8988T (cell line): Measurements from ENCODE around the gene NCAPH2.

Experiments used
- DNase-seq: peaks from one replicate; pipeline ENCODE4 v3.0.0; 2011

NCAPH2 gene

DNA sequence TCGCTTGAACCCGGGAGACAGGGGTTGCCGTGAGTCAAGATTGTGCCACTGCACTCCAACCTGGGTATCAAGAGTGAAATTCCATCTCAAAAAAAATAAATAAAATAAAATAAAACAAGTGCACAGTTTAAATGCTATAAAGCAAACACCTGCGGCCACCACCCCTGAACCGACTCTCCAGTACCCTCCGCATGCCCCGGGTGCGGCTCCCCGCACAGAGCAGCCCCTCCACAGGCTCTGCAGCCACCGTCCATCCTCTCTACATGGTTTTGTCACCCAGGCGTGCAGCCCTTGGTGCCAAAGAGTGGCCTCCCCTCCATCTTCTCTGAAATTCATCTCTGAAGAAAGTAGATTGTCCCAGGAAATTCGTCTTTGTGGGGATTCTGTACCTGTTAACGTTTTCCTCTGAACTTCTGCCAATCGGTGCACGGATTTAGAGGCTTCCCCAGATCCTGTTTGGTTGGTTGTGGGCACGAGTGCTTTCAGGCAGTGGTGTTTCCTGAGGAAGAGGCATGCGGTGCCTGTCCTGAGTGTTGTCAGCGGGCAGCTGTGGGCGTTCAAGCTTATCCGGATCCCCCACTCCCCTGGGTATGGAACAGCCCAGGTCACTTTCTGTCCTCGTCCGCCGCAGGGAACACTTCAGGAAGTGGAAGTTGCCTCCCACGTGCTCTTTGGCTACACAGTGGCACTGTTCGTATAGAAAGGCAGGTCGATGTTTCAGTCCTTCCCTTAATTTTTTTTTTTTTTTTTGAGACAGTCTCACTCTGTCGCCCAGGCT lies 17.3 kb upstream of the NCAPH2 start:
- DNase-seq = no peak

DNA sequence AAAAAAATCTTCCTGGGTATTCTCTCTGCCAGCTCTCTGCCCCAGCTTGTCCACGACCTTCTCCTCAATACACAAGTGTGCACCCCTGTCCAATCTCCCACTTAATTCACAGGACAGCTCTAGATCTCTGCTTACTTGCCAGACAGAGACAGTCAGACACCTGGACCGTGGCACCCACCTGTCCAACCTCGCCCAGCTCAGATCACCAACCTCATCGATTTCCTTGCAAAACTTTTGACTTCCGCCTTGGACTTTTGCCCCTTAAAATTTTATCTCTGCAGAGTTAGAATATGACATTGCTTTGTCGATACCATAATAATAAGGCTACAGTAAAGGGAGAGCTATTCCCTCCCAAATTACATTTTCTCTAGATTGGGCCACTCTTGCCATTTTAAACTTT lies 10.9 kb upstream of the NCAPH2 start:
- no peak for DNase-seq

DNA sequence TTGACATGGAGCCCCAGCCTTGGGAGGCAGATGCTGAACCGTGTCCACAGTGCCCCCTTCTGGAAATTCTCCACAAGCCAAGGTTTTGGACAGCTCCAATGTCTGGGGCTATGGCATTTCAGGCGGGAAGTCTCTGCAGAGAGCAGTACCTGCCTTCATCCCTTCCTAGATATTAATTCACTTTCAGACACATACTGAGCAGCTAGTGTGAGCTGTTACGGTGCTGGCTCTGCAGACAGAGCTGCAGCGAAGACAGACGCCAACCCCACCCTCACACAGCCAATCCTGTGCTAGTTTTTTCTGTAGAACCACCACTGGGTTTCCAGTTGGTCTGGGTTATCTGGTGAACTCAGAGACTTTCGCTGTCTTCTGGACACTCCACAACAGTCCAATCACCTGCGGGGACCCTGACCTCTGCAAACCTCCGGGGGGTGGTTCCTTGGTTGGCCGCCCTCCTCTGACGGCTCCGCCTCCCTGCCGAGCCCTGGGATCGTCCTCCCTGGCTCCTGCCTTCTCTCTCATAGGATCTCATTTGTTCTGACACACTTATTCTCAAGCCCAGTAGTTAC lies 9.6 kb upstream of the NCAPH2 start:
- no peak for DNase-seq

DNA sequence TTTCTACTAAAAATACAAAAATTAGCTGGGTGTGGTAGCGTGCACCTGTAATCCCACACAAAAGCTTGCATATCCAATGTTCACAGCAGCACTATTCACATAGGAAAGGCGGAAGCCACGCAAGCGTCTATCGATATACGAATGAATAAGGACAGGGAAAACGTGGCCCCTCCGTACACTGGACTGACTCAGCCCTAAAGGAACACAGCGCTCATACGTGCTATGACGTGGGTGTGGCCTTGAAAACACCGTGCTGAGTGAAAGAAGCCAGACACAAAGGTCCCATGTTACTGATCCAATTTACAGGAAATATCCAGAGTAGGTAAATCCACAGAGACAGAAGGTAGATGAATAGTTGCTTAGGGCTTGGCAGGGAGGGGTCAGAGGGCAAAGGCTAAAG lies 7.6 kb upstream of the NCAPH2 start:
- DNase-seq = no peak

DNA sequence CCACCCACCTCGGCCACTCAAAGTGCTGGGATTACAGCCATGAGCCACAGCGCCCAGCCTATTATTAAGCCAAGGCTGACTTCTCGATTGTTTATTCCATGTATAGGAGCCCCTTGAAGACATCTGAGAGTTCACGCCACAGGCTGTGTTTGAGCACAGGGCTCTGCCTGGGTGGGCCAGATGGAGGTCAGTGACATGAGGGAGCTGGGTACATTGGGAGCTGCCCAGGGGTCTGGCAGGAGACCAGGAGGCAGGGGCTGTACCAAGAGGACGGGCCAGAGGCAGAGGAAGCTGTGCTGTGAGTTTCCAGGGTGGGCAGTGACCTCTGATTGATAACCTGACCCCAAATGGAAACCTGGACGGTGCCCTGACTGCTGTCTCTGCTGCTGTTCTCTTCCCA lies 5.9 kb upstream of the NCAPH2 start:
- DNase-seq = no peak

DNA sequence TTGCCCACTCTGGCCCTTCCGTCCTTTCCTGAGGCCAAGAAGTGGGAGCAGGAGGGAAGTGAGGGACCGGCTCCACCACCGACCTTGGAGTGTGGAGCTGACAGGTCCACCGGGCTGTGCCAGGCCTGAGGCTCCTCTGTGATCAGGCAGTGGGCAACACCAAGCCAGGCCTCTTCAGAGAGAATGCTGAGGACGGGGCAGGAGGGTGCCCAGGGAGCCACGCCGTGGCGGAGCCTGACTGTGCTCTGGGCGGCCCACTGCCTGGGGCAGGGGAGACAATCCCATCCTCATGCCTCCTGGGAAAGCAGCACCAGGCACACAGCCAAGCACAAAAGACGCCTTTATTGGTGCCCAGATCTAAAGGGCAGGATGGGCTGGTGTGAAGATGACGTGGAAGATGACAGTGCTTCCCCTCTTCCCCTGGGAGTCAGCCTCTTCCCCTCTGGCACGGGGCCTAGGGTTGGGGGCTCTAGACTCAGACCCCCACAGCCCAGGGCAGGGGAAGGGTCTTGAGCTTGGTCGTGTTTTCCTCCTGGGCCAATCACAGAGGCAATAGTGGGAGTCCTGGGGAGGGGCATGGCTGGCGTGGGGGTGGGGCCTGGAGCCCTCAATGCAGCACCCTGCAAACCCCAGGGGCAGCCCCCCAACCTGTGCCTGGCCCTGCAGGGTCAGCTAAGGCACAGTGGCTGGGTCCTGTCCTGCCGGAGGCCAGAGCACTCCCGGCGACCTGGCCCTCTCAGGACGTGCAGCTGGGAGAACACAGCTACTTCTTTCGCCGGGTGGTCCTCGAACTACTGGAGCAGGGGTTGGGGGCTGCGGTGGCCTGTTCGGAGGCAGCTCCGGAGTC lies 5.2 kb upstream of the NCAPH2 start:
- DNase-seq = no peak

DNA sequence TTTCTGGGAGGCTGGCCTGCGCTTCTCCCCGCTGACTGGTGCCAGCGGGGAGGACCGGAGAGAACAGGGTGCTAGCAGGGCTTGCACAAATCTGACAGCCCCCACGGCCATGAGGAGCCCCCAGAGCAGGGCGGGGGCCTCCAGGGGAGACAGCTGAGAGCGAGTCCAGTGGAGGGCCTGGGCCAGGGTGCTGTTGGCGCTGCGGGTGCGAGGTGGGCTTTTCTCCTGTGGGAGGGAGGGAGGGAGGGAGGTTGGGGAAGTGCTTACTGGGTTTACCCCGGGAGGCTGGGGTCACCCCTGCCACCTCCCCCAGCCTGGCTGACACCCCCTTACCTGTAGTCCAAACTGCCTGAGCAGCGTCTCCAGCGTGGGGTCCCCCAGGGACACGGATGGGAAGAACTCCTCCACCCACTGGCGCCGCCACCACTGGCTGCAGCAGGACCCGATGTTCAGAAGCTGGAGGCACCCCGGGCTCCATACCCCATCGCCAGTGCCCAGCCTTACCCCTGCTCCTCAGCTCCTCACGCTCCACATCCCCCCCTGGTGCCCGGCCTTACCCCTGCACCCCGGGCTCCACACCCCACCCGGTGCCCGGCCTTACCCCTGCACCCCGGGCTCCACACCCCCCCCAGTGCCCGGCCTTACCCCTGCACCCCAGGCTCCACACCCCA lies 4.4 kb upstream of the NCAPH2 start:
- no peak for DNase-seq

DNA sequence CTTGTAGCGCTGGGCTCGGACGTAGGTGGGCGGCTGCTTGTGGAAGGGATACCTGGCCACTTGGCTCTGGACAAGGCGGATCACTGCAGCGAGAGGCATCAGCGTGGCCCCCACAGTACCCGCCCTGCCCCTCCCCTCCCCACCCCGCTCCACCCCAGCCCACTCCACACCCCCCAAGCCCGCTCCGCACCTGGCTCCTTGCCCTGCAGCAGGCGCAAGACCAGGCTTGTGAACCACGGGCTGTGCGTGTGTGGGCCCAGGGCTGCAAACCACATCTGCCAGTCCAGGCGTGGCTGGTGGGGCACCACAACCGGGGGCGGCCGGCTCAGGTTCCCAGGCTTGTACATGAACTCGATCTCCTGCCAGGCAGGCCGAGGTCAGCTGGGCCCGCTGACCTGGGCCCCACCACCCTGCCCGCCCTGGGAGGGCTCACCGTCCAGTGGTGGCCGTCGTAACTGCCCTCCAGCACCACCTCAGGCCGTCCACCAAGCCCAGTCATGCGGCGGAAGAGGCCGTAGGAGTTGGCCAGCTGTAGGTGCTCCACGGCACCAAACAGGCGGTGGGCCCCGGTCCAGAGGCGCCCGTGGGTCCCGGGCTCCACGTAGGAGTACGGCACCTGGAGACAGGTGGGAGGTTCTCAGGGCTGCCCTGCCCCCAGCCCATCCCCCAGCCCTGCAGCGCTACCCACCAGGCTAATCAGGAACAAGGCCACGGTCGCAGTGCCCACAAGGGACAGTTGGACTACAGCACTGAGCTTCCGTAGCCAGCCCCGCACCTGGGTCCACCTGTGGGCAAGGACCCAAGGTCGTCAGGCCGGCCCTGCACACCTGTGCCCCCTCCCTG lies 3.4 kb upstream of the NCAPH2 start:
- DNase-seq = no peak

DNA sequence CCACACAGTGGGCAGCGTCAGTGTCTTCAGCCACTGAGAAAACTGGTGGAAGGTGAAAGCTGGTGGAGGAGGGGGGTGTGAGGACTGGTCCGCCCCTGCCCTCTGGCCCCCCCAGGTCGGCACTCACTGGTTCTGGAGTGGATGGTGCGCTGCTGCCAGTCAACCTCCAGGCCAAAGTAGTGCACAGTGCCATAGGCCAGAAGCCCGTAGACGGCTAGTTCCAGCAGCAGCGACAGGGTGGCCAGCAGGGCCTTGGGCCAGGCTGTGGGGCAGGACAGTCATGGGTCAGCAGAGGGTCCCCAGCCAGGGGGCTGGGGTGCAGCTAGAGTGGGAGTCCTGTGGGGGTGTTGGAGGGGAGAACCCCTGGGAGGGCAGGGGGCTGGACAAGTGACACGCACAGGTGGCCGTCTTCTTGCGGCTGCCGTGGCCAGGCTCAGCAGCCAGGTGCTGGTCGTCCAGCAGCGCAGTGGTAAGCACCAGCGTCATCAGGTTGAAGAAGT lies 2.7 kb upstream of the NCAPH2 start:
- DNase-seq = no peak

DNA sequence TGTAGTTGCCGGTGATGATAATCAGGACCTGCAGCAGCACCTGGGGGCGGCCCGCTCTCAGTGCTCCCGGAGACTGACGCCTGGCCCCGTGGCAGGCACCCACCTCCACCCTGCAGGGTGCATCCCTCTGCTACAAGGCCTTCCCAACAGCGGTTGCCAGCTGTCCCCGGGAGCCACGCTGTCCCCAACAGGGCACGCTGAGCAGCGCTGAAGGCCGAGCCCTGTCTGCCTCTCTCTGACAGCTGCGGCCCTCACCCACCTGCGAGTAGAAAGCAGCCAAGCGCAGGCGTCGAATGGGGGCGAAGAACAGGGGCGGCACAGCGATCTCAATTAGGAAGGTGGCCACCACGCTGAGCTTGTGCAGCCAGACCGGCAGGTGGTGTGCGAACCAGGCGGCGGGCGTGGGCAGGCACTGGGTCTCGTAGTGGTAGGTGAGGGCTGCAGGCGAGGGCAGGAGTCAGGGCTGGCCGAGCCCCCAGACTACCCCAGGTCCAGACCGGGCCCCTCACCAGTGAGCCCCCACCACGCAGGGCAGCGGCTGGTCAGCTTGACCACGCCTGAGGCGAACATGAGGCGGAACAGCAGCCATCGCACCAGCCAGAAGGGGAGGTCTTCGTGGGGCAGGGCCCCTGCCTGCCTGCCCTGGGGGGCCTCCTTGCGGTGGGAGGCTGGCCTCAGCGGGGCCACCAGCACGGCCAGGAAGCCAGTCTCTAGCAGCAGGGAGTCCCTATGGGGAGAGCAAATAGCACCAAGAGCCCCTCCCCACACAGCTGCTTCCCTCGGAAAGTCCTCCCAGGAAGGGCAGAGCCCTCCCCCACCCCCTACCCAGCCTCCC lies 2.0 kb upstream of the NCAPH2 start:
- no peak for DNase-seq

DNA sequence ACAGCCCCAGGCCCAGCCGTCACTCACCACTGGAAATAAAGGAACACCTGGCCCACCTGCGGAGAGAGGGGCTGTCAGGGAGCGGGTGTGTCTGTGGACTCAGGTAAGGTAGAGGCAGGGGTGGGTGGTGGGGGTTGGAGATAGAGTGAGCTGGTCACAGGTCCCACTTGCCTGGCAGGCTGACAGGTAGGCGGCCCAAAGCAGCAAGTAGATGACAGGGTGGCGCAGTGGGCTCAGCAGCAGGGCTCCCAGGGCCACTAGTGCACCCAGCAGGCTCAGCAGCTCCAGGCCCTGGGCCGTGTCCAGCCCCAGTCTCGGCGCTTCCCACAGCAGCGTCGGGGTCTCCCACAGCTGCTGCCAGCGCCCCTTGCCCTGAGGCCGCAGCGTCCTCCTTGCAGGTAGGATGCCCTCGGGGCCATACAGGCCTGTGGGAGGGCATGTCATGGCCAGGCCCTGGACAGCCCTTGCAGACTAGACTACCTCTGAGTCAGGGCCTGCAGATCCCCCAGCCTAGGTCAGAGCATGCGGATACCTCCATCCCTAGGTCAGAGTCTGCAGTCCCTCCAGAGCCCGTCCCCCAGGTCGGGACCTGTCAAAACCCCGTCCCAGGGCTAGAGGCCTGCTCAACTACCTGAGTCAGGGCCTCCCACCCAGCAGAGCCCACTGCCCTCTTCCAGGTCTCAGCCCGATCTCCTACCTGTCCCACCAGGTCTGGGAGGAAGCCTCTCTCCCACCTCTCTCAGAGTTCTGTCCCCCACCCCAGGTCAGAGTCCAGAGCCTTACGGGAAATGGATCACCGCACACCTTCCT lies 1.2 kb upstream of the NCAPH2 start:
- DNase-seq = no peak

DNA sequence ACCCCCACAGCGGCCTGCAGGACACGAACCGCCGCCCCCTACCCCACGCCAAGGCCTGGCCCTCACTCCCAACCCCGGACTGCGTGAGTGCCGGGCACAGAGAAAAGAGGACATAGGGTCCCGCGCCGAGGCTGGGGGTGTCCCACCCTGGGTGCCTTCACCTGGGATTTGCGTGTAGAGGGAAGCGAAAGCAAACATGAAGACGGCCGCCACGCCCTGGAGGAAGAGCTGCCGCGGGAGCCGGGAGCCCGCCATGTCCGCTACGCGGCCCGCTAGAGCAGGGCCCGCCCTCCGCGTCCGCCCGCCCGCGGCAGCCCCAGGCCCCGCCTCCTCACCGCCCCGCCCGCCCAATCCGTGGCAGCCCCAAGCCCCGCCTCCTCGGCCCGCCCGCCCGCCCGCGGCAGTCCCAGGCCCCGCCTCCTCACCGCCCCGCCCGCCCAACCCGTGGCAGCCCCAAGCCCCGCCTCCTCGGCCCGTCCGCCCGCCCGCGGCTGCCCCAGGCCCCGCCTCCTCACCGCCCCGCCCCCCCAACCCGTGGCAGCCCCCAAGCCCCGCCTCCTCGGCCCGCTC lies 518 bp upstream of the NCAPH2 start, which contains the start of gene LMF2:
Gene LMF2, minus strand, starts transcription at position 282 of the 570 bp plus-strand sequence. Its CDS starts 27 bp downstream, at position 255.
- DNase-seq = peak; percentile 93

DNA sequence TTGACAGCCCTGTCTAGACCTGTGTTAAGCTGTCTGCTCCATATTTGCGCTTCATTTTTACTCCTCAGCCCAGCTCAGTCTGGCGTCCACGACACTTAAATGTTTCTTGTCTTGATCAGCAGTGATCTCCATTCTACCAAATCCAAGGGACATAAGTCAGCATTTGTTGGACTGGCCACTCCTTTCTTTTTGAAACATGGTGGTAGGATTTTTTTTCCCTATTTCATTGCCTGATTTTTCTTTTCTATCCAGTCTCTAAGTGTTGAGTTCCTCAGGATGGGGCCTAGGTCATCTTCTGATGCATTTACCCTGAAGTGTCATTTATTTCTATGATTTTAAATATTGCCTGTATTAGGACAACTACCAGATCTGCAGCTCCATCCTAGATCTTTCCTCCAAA lies 873 bp downstream of the NCAPH2 start:
- DNase-seq = no peak

DNA sequence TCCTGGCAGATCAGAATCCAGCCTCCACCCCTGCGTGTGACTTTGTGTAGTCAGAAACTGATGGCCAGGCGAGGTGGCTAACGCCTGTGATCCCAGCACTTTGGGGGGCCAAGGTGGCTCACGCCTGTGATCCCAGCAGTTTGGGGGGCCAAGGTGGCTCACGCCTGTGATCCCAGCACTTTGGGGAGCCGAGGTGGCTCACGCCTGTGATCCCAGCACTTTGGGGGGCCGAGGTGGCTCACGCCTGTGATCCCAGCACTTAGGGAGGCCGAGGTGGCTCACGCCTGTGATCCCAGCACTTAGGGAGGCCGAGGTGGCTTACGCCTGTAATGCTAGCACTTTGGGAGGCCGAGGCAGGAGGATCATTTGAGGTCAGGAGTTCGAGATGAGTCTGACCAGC lies 5.2 kb downstream of the NCAPH2 start:
- no peak for DNase-seq

DNA sequence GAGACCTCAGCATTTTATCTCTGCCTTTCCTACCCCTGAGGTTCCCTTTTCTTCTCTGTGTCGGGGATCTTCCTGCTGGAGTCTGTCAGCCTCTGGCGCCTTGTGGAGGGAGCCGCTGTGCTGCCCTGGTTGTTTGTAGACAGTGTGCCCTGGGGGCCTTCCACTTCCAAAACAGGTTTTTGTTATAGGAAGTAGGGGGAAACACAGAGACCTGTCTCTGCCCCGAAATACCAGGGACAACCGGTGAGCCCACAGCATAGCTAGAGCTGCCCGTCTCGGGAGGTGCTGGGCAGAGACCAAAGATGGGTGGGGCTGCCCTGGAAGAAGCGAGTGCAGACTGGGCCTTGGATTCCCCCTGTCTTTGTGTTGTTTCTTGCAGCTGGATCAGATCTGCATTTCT lies 8.0 kb downstream of the NCAPH2 start:
- no peak for DNase-seq

DNA sequence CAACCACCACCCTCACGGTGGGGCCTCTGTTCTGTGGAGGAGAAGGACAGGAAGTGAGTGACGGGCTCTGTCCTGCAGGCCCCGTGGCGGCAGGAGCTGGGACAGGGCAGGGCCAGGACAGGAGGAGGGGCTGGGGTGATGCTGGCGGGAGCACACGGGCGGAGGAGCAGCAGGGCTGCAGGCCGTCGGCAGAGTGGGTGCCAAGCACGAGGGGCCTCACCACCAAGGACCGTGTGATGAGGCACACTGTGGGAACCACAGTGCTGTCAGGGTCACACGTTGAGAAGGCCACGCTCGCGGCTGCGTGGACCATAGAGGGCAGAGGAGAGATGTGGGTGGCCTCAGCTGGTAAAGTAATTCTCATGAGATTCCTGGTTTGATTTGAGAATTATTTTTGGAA lies 8.9 kb downstream of the NCAPH2 start:
- no peak for DNase-seq

DNA sequence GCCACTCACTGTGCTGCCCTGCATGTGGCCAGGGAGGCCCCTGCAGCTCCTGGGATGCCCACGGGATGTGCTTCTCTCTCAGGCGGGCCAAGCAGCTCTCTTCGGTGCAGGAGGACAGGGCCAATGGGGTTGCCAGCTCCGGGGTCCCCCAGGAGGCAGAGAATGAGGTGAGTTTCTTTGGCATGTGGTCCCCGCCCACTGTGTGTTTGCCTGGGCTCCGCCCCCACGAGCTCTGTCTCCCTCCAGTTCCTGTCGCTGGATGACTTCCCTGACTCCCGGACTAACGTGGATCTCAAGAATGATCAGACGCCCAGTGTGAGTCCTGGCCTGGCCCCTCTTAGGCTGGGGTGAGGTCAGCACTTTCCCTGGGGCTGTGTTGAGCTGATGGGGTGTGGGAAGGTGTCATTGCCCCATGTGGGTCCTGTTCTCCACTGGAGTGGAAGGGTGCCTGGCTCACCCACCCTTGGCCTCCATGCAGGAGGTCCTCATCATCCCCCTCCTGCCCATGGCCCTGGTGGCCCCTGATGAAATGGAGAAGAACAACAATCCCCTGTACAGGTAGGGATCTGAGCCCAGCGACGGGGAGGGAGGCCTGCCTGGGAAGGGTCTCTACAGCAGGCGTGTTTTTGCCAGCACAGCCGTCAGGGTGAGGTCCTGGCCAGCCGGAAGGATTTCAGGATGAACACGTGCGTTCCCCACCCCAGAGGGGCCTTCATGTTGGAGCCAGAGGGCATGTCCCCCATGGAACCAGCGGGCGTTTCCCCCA lies 9.7 kb downstream of the NCAPH2 start:
- no peak for DNase-seq

DNA sequence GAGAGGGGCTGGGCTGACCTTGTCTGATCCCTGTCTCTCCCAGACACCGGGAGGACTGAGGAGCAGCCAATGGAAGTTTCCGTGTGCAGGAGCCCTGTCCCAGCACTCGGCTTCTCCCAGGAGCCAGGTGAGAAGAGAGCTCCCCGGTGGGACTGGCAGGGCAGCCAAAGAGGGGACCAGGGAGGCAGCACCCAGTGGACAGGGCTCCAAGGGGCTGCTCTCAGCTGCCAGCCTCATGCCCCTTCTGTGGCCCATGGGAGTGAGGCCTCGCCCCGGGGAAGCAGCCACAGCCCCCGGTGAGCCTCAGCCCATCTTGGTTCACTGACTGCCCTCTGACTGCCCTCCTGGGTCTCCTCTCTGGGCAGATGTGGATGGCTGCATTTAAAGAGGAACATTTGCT lies 10.6 kb downstream of the NCAPH2 start:
- DNase-seq = no peak

DNA sequence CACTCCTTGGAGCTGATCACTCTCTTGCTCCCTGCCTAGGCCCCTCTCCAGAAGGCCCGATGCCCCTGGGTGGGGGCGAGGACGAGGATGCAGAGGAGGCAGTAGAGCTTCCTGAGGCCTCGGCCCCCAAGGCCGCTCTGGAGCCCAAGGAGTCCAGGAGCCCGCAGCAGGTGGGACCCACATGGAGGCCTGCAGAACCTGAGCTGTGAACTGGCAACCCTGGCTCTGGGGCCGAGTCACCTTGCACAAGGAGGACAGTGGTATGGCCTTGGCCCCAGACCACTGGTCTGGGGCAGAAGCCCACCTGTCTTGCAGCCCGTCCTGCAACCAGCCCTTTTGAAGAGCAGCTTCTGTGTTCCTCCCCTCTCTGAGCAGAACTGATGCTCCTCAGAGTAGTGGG lies 11.1 kb downstream of the NCAPH2 start:
- no peak for DNase-seq
